ENCODE results near the gene MAN1A1. TPM values are rescaled to one million over a fixed set of nuclear protein-coding genes. Genes with fewer than 3 reads are reported as not detected.

Gene MAN1A1
- polyA plus RNA-seq, 1 donor (not counting 4 experiments of a cell fraction or from before 2014, with no cell fraction given), result 20.2 TPM

GRCh38 chr6:119278625-119279024, 70.9 kb downstream of the MAN1A1 start:
- Histone ChIP-seq H3K27me3 (ENCODE audit: control insufficient read depth, extremely low read depth, insufficient read depth, low read length) (no peaks in the 10 kb centered on the region), H4K20me1 (ENCODE audit: control insufficient read depth, extremely low read depth, insufficient read depth, low read length) (no peaks in the 10 kb centered on the region), H3K27ac (ENCODE audit: control insufficient read depth, insufficient read depth, low read length) (no peak overlapping the region), H2AFZ (ENCODE audit: control insufficient read depth, low read length) (no peak overlapping the region), H3K4me1 (ENCODE audit: control insufficient read depth, extremely low read depth, insufficient read depth, low read length) (no peaks in the 10 kb centered on the region), H3K36me3 (ENCODE audit: control insufficient read depth in 2 of 2, extremely low read depth in 1 of 2, insufficient read depth in 2 of 2, low read length in 2 of 2) (peaks cover under 1 to 3% of the 10 kb centered on the region in 2 experiments), H3K79me2 (ENCODE audit: control insufficient read depth, insufficient read depth, low read length) (no peaks in the 10 kb centered on the region), H3K9me1 (ENCODE audit: control insufficient read depth, extremely low read depth, insufficient read depth, low read length) (peaks cover 2% of the 10 kb centered on the region), H3K9me3 (ENCODE audit: control insufficient read depth, low read depth, low read length) (no peaks in the 10 kb centered on the region), H3K9ac (ENCODE audit: control insufficient read depth, extremely low read depth, insufficient read depth, low read length) (no peak overlapping the region), H3K4me3 (ENCODE audit: control insufficient read depth in 2 of 3, extremely low read depth in 1 of 3, insufficient read depth in 2 of 3, low read depth in 1 of 3, low read length in 3 of 3) (no peak overlapping the region), H3K4me2 (ENCODE audit: control insufficient read depth, extremely low read depth, insufficient read depth, low read depth, low read length) (no peak overlapping the region)
- TF ChIP-seq, protein P1, sequence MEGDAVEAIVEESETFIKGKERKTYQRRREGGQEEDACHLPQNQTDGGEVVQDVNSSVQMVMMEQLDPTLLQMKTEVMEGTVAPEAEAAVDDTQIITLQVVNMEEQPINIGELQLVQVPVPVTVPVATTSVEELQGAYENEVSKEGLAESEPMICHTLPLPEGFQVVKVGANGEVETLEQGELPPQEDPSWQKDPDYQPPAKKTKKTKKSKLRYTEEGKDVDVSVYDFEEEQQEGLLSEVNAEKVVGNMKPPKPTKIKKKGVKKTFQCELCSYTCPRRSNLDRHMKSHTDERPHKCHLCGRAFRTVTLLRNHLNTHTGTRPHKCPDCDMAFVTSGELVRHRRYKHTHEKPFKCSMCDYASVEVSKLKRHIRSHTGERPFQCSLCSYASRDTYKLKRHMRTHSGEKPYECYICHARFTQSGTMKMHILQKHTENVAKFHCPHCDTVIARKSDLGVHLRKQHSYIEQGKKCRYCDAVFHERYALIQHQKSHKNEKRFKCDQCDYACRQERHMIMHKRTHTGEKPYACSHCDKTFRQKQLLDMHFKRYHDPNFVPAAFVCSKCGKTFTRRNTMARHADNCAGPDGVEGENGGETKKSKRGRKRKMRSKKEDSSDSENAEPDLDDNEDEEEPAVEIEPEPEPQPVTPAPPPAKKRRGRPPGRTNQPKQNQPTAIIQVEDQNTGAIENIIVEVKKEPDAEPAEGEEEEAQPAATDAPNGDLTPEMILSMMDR (optimal IDR thresholded peaks at IDR 0.05 in 1 of 3, IDR thresholded peaks at IDR 0.05 in 1 of 3, conservative IDR thresholded peaks at IDR 0.05 in 1 of 3; ENCODE audit: extremely low read depth in 1 of 3, insufficient read depth in 2 of 3, low read length in 3 of 3), result no peak
- TF ChIP-seq EZH2 (IDR thresholded peaks at IDR 0.05; ENCODE audit: low read length), result no peak
- FAIRE-seq, result no peak
- DNase-seq (ENCODE audit: low read depth, low spot score), result no peak
- dilution Hi-C loops (cut with MboI; ENCODE audit: extremely low pct_ligation_motif_present, low sequenced_read_pairs), result no loop called here

DNA sequence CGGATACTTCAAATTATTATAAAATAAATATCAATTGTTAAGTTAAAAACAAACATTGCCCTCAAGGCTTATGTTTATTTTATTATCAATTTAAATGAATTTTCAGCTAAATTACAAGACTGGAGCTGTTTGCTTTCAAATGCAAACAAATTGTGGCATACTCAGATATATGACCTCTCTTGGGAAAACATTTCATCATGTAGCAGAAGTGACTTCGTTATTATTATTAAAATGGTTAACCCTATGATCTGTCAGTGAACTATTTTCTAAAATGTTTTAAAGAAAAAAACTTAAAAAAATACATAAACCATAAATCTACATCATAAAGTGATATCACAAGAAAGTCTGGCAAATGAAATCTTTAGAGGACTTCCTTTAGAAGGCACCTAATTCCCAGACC, 72.5 kb downstream of the MAN1A1 start:
- Histone ChIP-seq H3K9ac (ENCODE audit: control insufficient read depth, extremely low read depth, insufficient read depth, low read length) (no peak overlapping the region), H3K36me3 (ENCODE audit: control insufficient read depth in 2 of 2, extremely low read depth in 1 of 2, insufficient read depth in 2 of 2, low read length in 2 of 2) (peaks cover 0 to 3% of the 10 kb centered on the region in 2 experiments), H3K79me2 (ENCODE audit: control insufficient read depth, insufficient read depth, low read length) (no peaks in the 10 kb centered on the region), H3K27ac (ENCODE audit: control insufficient read depth, insufficient read depth, low read length) (no peak overlapping the region), H3K4me2 (ENCODE audit: control insufficient read depth, extremely low read depth, insufficient read depth, low read depth, low read length) (no peak overlapping the region), H3K4me3 (ENCODE audit: control insufficient read depth in 2 of 3, extremely low read depth in 1 of 3, insufficient read depth in 2 of 3, low read depth in 1 of 3, low read length in 3 of 3) (no peak overlapping the region), H4K20me1 (ENCODE audit: control insufficient read depth, extremely low read depth, insufficient read depth, low read length) (no peaks in the 10 kb centered on the region), H3K9me3 (ENCODE audit: control insufficient read depth, low read depth, low read length) (no peaks in the 10 kb centered on the region), H2AFZ (ENCODE audit: control insufficient read depth, low read length) (no peak overlapping the region), H3K9me1 (ENCODE audit: control insufficient read depth, extremely low read depth, insufficient read depth, low read length) (peaks cover 2% of the 10 kb centered on the region), H3K27me3 (ENCODE audit: control insufficient read depth, extremely low read depth, insufficient read depth, low read length) (no peaks in the 10 kb centered on the region), H3K4me1 (ENCODE audit: control insufficient read depth, extremely low read depth, insufficient read depth, low read length) (no peaks in the 10 kb centered on the region)
- dilution Hi-C loops (cut with MboI; ENCODE audit: extremely low pct_ligation_motif_present, low sequenced_read_pairs), result no loop called here
- no peak for FAIRE-seq
- no peak for TF ChIP-seq EZH2 (IDR thresholded peaks at IDR 0.05; ENCODE audit: low read length)
- TF ChIP-seq, protein P1 (optimal IDR thresholded peaks at IDR 0.05 in 1 of 3, IDR thresholded peaks at IDR 0.05 in 1 of 3, conservative IDR thresholded peaks at IDR 0.05 in 1 of 3; ENCODE audit: extremely low read depth in 1 of 3, insufficient read depth in 2 of 3, low read length in 3 of 3), result no peak
- no peak for DNase-seq (ENCODE audit: low read depth, low spot score)

Measured in keratinocyte (primary cell).